ENCODE data around the gene FOCAD.
A peak's percentile ranks its signal among the peaks of the same experiment; 100 is the strongest.

FOCAD gene

GRCh38 chr9:21015995-21016394 is 331.9 kb downstream of the FOCAD start:
- no peak for DNase-seq
- Mint-ChIP-seq H3K27ac (no peak overlapping the region), H3K36me3 (peaks cover 63% of the 10 kb centered on the region), H3K4me3 (no peak overlapping the region), H3K9me3 (no peaks in the 10 kb centered on the region), H3K27me3 (no peaks in the 10 kb centered on the region), H3K4me1 (no peaks in the 10 kb centered on the region)
- CTCF ChIA-PET: no interaction called here

- CTCF ChIA-PET: interaction anchor here (1.3 kb wide), 1 partner anchor 11 kb away, joined by 3 read pairs; no protein-coding TSS in a partner anchor
- no peak for DNase-seq
- no peaks in the 10 kb centered on the region for H3K4me1 Mint-ChIP-seq
- H3K4me3 Mint-ChIP-seq: no peak overlapping the region
- H3K9me3 Mint-ChIP-seq: peaks cover 2% of the 10 kb centered on the region
- H3K27me3 Mint-ChIP-seq: no peaks in the 10 kb centered on the region
- H3K36me3 Mint-ChIP-seq: peaks cover 63% of the 10 kb centered on the region
- no peak overlapping the region for H3K27ac Mint-ChIP-seq
Observed at GRCh38 chr9:21016701-21017491, 332.8 kb downstream of the FOCAD start.

GRCh38 chr9:21018177-21018576 is 334.1 kb downstream of the FOCAD start:
- no peaks in the 10 kb centered on the region for H3K27me3 Mint-ChIP-seq

GRCh38 chr9:21023861-21024260 is 339.8 kb downstream of the FOCAD start:
- H3K4me1 Mint-ChIP-seq: peaks cover 27% of the 10 kb centered on the region
- no peak overlapping the region for H3K4me3 Mint-ChIP-seq

More at GRCh38 chr9:21018177-21018576, 334.1 kb downstream of the FOCAD start:
- H3K27ac Mint-ChIP-seq: no peak overlapping the region
- DNase-seq: no peak
- H3K9me3 Mint-ChIP-seq: peaks cover 8% of the 10 kb centered on the region
- no peak overlapping the region for H3K4me3 Mint-ChIP-seq
- CTCF ChIA-PET: interaction anchor here (1.3 kb wide), 1 partner anchor 9 kb away, joined by 3 read pairs; no protein-coding TSS in a partner anchor
- peaks cover 2% of the 10 kb centered on the region for H3K4me1 Mint-ChIP-seq
- peaks cover 61% of the 10 kb centered on the region for H3K36me3 Mint-ChIP-seq

GRCh38 chr9:21027295-21027694 is 343.2 kb downstream of the FOCAD start:
- Mint-ChIP-seq H3K9me3 (peaks cover 2% of the 10 kb centered on the region), H3K4me3 (no peak overlapping the region), H3K36me3 (peaks cover 48% of the 10 kb centered on the region), H3K27me3 (no peaks in the 10 kb centered on the region), H3K4me1 (peaks cover 35% of the 10 kb centered on the region), H3K27ac (no peak overlapping the region)
- CTCF ChIA-PET: interaction anchor here (1.0 kb wide), 1 partner anchor 9 kb away, joined by 3 read pairs; no protein-coding TSS in a partner anchor
- no peak for DNase-seq

More at GRCh38 chr9:21023861-21024260, 339.8 kb downstream of the FOCAD start:
- Mint-ChIP-seq H3K27me3 (no peaks in the 10 kb centered on the region), H3K27ac (no peak overlapping the region), H3K9me3 (peaks cover 8% of the 10 kb centered on the region), H3K36me3 (peaks cover 69% of the 10 kb centered on the region)
- CTCF ChIA-PET: no interaction called here
- DNase-seq: no peak

- H3K4me3 Mint-ChIP-seq: no peak overlapping the region
- CTCF ChIA-PET: no interaction called here
Observed at GRCh38 chr9:21028466-21028865, 344.4 kb downstream of the FOCAD start.

GRCh38 chr9:21029661-21030060 is 345.6 kb downstream of the FOCAD start:
- H3K4me1 Mint-ChIP-seq: peaks cover 39% of the 10 kb centered on the region
- CTCF ChIA-PET: interaction anchor here (1.7 to 2.5 kb wide), 2 partner anchors 49 to 81 kb away, joined by 5 to 9 read pairs; no protein-coding TSS in a partner anchor
- no peak for DNase-seq
- H3K4me3 Mint-ChIP-seq: no peak overlapping the region
- H3K9me3 Mint-ChIP-seq: no peaks in the 10 kb centered on the region
- H3K27ac Mint-ChIP-seq: no peak overlapping the region
- H3K27me3 Mint-ChIP-seq: no peaks in the 10 kb centered on the region
- peaks cover 36% of the 10 kb centered on the region for H3K36me3 Mint-ChIP-seq

More at GRCh38 chr9:21028466-21028865, 344.4 kb downstream of the FOCAD start:
- peaks cover 43% of the 10 kb centered on the region for H3K36me3 Mint-ChIP-seq
- no peak for DNase-seq
- no peaks in the 10 kb centered on the region for H3K9me3 Mint-ChIP-seq
- no peaks in the 10 kb centered on the region for H3K27me3 Mint-ChIP-seq
- H3K4me1 Mint-ChIP-seq: peaks cover 43% of the 10 kb centered on the region
- H3K27ac Mint-ChIP-seq: no peak overlapping the region

GRCh38 chr9:21030389-21031035 is 346.5 kb downstream of the FOCAD start:
- Mint-ChIP-seq H3K36me3 (peaks cover 32% of the 10 kb centered on the region), H3K27ac (no peak overlapping the region), H3K4me3 (no peak overlapping the region), H3K9me3 (no peaks in the 10 kb centered on the region), H3K4me1 (peaks cover 39% of the 10 kb centered on the region), H3K27me3 (no peaks in the 10 kb centered on the region)
- CTCF ChIA-PET: interaction anchor here (0.9 to 2.5 kb wide), 5 partner anchors 10 to 102 kb away, joined by 3 to 9 read pairs (median 3); no protein-coding TSS in a partner anchor
- DNase-seq: peak; percentile 27

- Mint-ChIP-seq H3K4me1 (peaks cover 33% of the 10 kb centered on the region), H3K9me3 (no peaks in the 10 kb centered on the region), H3K27me3 (no peaks in the 10 kb centered on the region), H3K36me3 (peaks cover 25% of the 10 kb centered on the region), H3K27ac (peak within 1 kb of the TSS; percentile 75), H3K4me3 (no peak within 1 kb of the TSS)
- peak; percentile 81 for DNase-seq
- CTCF ChIA-PET: interaction anchor here (0.9 to 2.5 kb wide), 6 partner anchors 9 to 1064 kb away, joined by 3 to 9 read pairs (median 3); no protein-coding TSS in a partner anchor
Observed at GRCh38 chr9:21031091-21031807, 347.2 kb downstream of the FOCAD start, which contains the start of gene HACD4. TSS of gene HACD4 (minus strand) at chr9:21031640. CDS start at chr9:21031590, 50 bp downstream.

- Mint-ChIP-seq H3K27ac (peak overlapping the region; percentile 75), H3K4me3 (no peak overlapping the region), H3K27me3 (no peaks in the 10 kb centered on the region), H3K9me3 (no peaks in the 10 kb centered on the region), H3K4me1 (peaks cover 32% of the 10 kb centered on the region), H3K36me3 (peaks cover 21% of the 10 kb centered on the region)
- CTCF ChIA-PET: interaction anchor here (0.6 to 2.5 kb wide), 6 partner anchors 8 to 1064 kb away, joined by 3 to 9 read pairs (median 3); no protein-coding TSS in a partner anchor
- no peak for DNase-seq
Observed at GRCh38 chr9:21031808-21032183, 347.7 kb downstream of the FOCAD start.

GRCh38 chr9:21037278-21037677 is 353.2 kb downstream of the FOCAD start:
- DNase-seq: no peak
- Mint-ChIP-seq H3K27ac (no peak overlapping the region), H3K9me3 (no peaks in the 10 kb centered on the region), H3K4me1 (peaks cover 21% of the 10 kb centered on the region), H3K4me3 (no peak overlapping the region), H3K36me3 (peaks cover 7% of the 10 kb centered on the region), H3K27me3 (no peaks in the 10 kb centered on the region)
- CTCF ChIA-PET: interaction anchor here (1.0 to 1.4 kb wide), 2 partner anchors 18 to 23 kb away, joined by 3 read pairs; no protein-coding TSS in a partner anchor

GRCh38 chr9:21039302-21039701 is 355.2 kb downstream of the FOCAD start:
- peaks cover 10% of the 10 kb centered on the region for H3K4me1 Mint-ChIP-seq
- no peaks in the 10 kb centered on the region for H3K9me3 Mint-ChIP-seq
- peak overlapping the region; percentile 58 for H3K27ac Mint-ChIP-seq
- DNase-seq: no peak
- CTCF ChIA-PET: interaction anchor here (0.7 kb wide), 1 partner anchor 40 kb away, joined by 4 read pairs; no protein-coding TSS in a partner anchor
- peaks cover 7% of the 10 kb centered on the region for H3K36me3 Mint-ChIP-seq
- no peaks in the 10 kb centered on the region for H3K27me3 Mint-ChIP-seq
- H3K4me3 Mint-ChIP-seq: no peak overlapping the region

- H3K36me3 Mint-ChIP-seq: peaks cover 4% of the 10 kb centered on the region
- H3K9me3 Mint-ChIP-seq: no peaks in the 10 kb centered on the region
- no peak overlapping the region for H3K4me3 Mint-ChIP-seq
- peaks cover 15% of the 10 kb centered on the region for H3K4me1 Mint-ChIP-seq
- CTCF ChIA-PET: no interaction called here
- no peak overlapping the region for H3K27ac Mint-ChIP-seq
- DNase-seq: no peak
- peaks cover 8% of the 10 kb centered on the region for H3K27me3 Mint-ChIP-seq
Observed at GRCh38 chr9:21042466-21042865, 358.4 kb downstream of the FOCAD start.

- no peak for DNase-seq
- Mint-ChIP-seq H3K4me3 (no peak overlapping the region), H3K36me3 (peaks cover 4% of the 10 kb centered on the region), H3K27ac (no peak overlapping the region), H3K27me3 (peaks cover 16% of the 10 kb centered on the region), H3K4me1 (peaks cover 15% of the 10 kb centered on the region), H3K9me3 (no peaks in the 10 kb centered on the region)
- CTCF ChIA-PET: no interaction called here
Observed at GRCh38 chr9:21043841-21044240, 359.8 kb downstream of the FOCAD start.
